ENCODE results near the gene KHK.
"Not testable (repeated sequence)": the region's sequence is repeated elsewhere in the genome, so short reads cannot be mapped to it uniquely, and the experiment has no call there.

KHK gene

DNA sequence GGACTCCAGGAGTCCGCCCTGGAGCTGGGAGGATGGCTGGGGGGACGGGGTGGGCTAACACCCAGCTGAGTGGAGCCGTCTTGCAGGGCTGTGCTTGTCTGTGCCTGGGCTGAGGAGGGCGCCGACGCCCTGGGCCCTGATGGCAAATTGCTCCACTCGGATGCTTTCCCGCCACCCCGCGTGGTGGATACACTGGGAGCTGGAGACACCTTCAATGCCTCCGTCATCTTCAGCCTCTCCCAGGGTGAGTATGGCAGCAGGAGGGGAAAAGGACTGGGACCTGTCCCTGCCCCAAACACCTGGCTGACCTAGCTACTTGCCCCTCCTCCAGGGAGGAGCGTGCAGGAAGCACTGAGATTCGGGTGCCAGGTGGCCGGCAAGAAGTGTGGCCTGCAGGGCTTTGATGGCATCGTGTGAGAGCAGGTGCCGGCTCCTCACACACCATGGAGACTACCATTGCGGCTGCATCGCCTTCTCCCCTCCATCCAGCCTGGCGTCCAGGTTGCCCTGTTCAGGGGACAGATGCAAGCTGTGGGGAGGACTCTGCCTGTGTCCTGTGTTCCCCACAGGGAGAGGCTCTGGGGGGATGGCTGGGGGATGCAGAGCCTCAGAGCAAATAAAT is 12.9 kb downstream of the KHK start:
- no peak for DNase-seq

DNA sequence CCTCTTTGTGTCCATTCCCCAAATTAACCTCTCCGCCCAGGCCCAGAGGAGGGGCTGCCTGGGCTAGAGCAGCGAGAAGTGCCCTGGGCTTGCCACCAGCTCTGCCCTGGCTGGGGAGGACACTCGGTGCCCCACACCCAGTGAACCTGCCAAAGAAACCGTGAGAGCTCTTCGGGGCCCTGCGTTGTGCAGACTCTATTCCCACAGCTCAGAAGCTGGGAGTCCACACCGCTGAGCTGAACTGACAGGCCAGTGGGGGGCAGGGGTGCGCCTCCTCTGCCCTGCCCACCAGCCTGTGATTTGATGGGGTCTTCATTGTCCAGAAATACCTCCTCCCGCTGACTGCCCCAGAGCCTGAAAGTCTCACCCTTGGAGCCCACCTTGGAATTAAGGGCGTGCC is 13.5 kb downstream of the KHK start:
- no peak for DNase-seq

DNA sequence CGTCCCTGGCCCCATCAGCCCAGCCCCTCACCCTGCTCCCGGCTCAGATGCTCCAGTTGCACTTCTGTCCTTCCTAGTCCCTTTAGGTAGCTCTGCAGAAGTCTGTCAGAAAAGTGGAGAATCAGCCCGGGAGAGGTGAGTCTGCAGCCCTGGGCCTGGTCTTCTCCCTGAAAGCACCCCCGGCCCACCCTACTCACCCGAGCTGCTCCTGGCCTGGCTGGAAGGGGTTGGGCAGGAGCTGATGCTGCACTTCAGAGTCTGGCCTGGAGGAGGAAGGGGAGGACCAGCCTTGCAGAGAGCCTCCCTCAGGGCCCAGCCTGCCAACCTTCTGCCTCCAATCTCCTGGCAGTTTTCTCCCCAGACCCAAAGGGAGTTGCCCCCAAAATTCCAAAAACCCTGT is 15.8 kb downstream of the KHK start:
- DNase-seq: no peak

DNA sequence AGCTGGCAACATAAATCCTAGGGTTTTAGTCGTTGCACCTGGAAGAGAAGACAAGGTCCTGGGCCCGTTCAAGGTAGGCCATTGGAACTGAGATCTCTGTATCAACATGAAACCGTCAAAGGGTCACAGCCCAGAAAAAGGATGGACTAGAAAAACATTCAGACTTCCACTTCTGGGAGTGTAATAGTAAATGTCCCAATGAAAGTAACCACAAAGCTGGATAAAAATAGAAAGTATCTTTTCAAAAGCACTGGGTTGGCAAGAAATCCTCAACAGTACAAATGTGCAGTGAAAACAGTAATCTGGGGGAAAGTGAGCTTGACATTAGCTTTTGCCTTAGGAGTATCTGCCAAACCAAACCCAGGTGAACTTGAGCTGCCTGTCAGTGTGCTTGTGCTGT is 19.4 kb downstream of the KHK start:
- no peak for DNase-seq

DNA sequence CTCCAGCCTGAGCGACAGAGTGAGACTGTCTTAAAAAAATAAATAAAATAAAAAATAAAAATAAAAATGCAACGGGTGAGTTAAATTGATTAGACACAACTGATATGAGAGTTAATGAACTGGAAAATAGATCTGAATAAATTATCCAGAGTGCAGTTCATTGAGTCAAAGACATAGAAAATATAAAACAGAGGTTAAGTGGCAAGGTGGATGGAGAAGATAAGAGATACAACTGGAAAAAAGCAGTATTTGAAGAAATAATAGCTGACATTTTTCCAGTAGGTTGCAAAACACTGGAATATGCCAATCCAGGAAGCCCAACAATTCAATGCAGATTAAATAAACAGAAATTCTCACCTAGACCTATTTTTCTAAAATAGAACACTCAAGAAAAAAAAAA is 21.6 kb downstream of the KHK start:
- DNase-seq: no peak

DNA sequence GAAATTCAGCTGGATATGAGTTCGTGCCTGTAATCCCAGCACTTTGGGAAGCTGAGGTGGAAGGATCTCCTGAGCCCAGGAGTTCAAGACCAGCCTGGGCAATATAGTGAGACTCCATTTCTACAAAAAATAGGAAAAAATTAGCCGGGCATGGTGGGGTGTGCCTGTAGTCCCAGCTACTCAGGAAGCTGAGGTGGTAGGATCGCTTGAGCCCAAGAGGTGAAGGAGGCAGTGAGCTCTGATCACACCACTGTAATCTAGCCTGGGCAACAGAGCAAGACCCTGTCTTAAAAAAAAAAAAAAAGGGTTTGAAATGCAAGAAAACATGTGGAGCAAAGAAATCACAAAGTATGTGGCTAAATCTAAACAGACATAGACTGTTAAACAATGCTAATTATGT is 22.5 kb downstream of the KHK start:
- DNase-seq: no peak

DNA sequence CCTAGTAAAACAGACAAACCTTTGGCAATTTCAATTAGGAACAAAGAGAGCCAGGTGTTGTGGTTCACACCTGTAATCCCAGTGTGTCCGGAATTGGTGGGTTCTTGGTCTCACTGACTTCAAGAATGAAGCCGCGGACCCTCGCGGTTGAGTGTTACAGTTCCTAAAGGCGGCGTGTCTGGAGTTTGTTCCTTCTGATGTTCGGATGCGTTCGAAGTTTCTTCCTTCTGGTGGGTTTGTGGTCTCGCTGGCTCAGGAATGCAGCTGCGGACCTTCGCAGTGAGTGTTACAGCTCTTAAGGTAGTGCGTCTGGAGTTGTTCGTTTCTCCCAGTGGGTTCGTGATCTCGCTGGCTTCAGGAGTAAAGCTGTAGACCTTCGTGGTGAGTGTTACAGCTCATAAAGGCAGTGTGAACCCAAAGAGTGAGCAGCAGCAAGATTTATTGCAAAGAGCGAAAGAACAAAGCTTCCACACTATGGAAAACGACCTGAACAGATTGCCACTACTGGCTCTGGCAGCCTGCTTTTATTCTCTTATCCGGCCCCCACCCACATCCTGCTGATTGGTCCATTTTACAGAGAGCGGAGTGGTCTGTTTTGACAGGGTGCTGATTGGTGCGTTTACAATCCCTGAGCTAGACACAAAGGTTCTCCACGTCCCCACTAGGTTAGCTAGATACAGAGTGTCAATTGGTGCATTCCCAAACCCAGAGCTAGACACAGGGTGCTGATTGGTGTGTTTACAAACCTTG is 24.2 kb downstream of the KHK start:
- not testable (repeated sequence) for DNase-seq

DNA sequence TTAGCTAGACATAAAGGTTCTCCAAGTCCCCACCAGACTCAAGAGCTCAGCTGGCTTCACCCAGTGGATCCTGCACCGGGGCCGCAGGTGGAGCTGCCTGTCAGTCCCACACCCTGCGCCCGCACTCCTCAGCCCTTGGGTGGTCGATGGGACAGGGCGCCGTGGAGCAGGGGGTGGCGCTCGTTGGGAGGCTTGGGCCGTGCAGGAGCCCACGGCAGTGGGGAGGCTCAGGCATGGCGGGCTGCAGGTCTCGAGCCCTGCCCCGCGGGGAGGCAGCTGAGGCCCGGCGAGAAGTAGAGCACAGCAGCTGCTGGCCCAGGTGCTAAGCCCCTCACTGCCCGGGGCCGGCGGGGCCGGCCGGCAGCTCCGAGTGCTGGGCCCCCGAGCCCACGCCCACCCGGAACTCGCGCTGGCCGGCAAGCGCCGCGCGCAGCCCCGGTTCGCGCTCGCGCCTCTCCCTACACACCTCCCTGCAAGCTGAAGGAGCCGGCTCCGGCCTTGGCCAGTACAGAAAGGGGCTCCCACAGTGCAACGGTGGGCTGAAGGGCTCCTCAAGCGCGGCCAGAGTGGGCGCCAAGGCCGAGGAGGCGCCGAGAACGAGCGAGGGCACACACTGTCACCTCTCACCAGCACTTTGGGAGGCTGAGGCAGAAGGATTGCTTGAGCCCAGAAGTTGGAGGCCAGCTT is 25.0 kb downstream of the KHK start:
- not testable (repeated sequence) for DNase-seq

DNA sequence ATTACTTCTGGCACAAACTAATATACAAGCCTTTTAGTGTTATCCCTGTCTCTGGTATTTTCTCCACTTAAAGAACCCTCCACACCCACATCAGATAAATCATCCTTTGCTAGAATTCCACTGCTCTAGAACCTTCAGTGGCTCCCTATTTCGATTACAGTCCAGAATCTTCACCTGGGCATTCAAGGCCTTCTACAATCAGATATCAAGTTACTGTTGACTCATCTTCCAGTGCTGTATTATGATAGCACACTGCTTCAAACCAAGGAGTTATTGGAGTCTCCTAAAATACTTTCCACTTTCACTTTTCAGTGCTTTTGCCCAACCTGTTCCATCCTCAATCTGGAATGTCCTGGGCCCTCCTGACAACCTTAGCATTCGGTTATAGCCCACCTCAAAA is 28.9 kb downstream of the KHK start:
- no peak for DNase-seq

DNA sequence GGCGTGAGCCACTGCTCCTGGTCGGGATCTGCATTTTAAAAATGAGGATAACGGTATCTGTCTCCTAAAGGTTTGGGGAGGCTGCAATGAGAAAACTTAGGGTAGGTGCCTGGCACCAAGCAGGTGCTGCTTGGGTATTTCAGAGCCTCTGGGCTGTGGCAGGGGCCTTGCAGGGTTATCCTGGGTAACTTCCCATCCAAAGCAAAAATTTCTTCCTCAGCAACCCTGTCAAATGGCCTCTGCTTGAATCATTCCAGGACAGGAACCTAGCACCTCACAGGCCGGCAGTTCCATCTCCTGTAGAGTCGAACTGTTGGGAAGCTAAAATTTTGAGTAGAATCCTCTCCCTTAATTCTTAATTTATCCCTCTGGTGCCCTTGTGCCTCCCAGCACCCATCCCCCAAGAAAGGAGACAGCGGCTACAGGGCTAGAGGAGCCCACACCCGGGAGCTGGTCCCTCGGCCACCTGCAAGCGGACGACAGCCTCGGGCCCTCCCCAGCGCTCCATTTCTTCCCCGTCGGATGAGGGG is 31.5 kb downstream of the KHK start:
- no peak for DNase-seq

DNA sequence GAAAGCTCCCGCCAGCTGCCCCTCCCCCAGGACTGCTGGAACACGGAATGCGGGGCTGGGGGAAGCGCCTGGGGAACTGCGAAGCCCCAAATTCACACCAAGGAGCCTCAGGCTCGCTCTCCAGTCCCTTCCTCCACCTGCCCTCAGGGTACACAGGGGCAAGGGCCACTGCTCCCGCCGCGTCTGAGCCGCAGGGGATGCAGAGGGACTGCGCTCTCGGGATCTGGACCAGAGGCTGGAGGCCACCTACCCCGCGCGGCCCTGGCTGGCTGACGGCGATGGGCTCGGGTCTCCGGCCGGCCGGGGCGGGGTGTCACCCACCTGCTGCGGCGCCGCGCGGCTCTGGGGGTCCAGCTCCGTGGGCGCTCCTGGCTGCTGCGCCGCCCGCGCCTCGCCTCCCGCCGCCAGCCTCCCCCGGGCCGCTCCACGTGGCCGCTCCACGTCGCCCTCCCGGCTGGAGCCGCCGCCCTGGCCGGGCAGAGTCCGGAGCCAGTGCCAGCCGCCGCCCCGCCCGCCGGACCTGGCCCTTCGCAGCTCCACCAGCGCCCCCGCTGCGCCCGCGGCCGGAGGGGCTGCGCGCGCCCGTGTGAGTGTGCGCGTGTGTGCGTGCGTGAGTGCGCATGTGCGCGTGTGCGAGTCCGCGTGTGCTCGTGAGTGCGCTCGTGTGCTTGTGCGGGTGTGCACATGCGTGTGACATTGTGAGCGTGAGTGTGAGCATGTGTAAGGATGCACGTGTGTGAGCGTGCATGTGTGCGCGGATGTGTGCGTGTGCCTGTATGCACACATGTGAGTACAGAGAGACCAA is 32.2 kb downstream of the KHK start, which contains the start of gene CGREF1:
TSS of gene CGREF1 (minus strand) at position 604 of the 805 bp plus-strand sequence. CDS start 14,762 bp downstream, outside the sequence.
- peak; percentile 9 for DNase-seq

DNA sequence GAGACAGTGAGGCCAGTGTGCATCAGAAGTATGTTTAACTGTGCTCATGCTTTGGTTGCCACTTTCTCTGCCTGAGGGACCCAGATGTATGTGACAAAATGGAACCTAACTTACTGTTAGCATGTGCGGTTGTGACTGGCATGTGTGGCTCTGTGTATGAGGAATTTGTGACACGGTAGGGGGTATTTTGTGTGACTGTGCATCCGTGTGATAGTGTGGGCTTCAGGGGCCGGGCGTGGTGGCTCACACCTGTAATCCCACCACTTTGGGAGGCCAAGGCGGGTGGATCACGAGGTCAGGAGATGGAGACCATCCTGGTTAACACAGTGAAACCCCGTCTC is 32.7 kb downstream of the KHK start:
- DNase-seq: not testable (repeated sequence)

DNA sequence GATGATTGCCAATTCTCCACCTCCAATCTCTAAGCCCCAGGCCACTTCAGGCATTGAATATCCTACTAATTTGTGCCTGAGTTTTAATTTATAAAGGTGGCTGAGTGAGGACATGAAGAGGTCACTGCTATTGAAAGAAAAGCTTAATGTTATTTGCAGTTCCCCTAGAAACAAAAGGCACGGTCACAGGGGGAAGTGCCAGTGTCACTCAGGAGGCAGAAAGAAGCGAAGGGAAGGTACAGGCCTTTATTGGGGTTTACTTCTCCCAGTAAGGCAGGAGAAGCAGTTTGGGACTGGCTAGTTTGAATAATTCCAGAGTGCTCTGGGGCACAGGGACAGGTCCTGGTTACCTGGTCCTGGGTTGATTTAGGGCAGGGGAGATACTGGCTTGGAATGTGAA is 35.3 kb downstream of the KHK start:
- DNase-seq: no peak

DNA sequence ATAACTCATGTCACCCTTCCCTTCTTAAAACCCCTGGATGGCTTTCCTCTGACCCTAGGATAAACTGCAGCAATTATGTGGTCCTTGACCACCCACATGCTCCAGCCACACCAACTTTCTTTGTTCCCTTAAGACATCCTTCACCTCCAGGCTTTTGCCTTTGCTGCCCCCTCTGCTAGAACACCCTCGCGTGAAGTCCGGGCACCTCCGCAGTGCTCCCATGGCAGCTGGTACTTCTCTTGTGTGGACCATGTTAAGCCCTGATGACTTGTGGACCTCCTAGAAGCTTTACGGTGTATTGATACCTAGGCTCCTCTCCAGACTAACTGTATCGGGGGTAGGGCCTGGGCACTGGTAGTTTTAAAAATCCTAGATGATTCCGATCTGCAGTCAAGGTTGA is 36.2 kb downstream of the KHK start:
- DNase-seq: no peak

DNA sequence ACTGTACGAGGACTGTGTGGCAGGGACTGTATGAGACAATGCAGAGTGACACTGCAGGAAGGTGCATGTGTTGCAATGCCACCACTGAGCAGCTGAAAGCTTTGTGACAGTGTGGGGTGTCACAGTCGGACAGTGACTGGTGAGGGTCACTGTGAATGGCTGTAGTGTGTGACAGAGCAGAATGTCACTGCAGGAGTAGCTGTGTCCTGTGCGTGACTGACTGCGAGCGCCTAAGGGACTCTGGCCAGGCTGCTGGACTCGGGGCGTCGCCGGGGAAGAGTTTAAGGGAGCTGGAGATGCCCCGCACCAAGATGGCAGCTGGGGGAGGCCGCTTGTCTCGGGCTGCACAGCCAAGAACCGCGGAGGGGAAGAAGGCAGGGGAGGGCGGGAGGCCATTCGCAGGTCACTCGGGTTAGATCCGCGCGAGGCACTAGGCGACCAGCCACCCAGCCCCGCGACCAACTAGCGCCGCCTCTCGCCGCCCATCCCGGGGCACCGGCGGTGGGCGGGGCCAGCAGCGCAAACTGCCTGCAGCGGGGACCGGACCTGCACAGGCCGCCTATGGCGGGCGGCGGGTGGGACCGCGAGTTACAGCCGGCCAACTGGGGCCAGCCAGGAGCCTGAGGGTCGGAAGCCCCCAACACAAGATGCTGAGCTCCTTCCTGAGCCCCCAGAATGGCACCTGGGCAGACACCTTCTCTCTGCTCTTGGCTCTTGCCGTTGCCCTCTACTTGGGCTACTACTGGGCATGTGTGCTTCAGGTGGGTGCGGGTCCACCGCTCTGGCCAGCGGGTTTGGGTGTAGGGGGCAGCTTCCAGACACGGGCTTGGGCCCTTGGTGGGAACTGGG is 37.0 kb downstream of the KHK start, which contains the start of gene ABHD1:
TSS of gene ABHD1 (plus strand) at position 514 of the 849 bp plus-strand sequence. CDS start at position 648, 134 bp downstream.
- DNase-seq: peak; percentile 79

DNA sequence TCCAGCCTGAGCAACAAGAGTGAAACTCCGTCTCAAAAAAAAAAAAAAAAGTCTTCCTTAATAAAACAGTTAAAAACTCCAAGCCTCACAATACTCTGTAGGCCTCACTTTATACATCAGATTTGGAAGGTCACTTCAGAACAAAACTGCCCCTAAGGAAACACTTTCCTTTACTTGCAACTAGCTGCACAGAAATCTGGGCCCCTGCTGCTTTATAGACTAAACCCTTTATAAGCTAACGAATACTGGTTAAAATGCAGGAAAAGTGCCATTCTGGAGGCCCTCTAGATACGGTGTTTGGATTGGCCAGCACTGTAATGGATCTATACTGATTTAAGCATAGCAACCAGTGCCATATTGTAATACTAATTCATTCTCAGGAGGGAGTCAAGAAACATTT is 38.5 kb downstream of the KHK start:
- DNase-seq: no peak

DNA sequence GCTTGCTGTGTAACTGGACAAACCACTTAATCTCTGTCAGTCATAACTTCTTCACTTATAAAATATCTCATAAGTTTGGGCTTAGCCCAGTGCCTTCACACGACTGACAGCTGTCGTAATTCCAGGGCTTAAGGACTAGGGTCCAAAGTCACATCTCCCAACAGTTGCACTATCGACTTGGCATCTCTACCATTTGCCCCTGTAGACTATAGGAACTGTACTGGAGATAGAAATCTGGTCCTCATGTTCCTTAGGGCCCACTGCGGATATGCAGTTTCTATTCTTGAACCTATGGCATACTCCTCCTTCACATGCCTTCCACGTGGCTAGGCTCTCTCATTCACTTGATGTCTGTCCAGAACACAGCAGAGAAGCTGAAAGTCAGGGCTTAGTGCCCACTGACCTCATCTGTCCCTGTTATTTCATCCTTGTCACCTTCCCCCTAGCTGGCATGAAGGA is 39.7 kb downstream of the KHK start:
- no peak for DNase-seq

DNA sequence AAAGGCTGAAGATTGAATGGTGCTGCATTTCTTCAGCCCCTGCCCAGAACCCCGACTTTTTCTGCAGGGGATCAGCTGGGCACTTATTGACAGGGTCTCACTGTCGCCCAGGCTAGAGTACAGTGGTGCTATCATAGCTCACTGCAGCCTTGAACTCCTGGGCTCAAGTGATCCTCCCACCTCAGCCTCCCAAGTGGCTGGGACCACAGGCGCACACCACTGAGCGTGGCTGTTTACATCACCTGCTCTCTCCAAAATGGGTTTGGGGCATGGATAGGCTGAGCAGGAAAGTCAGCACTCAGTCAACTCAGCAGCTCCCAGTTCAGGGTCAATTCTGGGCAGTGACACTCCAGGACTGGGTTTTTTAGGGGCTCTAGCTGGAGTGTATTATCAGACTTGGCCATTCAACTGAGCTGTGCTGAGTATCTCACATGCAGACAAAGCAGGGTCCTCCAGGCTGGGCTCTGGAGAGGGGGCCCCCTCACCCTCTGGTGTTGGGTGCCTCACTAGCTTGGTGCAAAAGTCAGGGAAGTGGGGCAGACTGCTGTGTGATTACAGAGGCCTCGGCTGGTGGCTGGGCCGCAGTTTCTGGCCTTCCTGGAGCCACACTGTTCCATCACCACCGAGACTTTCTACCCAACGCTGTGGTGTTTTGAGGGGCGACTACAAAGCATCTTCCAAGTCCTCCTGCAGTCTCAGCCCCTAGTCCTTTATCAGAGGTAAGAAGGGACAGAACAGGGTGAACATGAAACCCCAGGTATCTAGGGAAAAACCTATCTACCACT is 41.5 kb downstream of the KHK start:
- no peak for DNase-seq

DNA sequence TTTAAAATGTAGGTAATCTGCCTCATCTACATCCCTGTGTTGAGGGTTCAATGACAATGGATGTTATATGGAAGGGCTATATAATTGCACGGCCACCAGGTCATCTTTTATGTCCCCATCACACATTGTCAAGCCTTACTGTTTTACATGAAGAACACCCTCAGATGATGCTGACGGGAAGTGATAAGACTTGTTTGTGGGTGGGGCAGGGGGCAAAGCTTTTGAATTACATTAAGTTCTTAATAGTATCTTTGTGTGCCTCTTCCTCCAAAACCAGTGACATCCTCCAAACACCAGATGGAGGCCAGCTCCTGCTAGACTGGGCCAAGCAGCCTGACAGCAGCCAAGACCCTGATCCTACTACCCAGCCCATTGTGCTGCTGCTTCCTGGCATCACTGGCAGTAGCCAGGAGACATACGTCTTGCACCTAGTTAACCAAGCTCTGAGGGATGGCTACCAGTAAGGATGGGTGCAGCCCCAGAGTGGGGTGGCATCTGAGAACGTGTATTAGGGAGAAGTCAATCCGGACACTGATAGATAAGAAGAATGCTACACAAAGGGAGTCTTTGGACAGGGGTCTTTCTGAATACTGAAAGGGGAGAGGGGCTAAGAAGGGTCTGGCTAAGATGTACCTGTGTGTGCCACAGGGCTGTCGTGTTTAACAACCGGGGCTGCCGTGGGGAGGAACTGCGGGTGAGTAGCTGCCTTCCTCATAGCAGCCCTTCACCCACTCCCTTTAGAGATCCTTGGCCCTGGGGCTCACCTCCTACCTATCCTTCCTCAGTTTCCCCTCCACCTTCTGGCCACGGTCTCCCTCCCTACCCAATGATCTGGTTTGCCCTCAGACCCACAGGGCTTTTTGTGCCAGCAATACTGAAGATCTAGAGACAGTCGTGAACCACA is 42.3 kb downstream of the KHK start:
- no peak for DNase-seq

DNA sequence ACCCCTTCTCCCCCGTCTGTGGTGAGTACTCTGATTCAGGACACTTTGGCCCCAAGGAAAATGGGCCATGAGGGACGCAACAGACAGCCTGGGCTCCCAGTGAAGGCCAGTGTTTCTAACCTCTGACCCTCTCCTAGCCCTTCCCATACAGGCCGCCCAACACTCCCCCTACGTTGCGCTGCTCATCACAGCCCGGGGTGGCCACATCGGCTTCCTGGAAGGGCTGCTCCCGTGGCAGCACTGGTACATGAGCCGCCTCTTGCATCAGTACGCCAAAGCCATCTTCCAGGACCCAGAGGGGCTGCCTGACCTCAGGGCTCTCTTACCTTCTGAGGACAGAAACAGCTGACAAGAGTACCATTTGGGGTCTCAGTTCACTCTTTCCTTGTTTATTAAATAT is 43.8 kb downstream of the KHK start:
- DNase-seq: no peak

Data from CD4-positive, alpha-beta T cell treated with Interleukin-21 for 1 hour (primary cell).